Stimulated activated CD4-positive, alpha-beta T cell treated with anti-CD3 and anti-CD28 coated beads, Interleukin-12 subunit alpha, Interleukin-12 subunit beta, amount 100 ng/mL, for 24 hours (primary cell): ENCODE data around the gene MAP2K3.
A peak's percentile ranks its signal among the peaks of the same experiment; 100 is the strongest.

Experiments
- DNase-seq, 2 experiments: peaks; one replicate each; pipeline ENCODE4 v3.0.0-alpha.2; 2020; ENCODE audit warnings: low read depth in 2 of 2

MAP2K3 gene

GRCh38 chr17:21284319-21285163 lies at the start of gene MAP2K3:
Gene MAP2K3, plus strand, starts transcription at chr17:21284711. Its CDS starts 210 bp downstream, at chr17:21284921.
- peak; percentile 92 to 98 for DNase-seq

GRCh38 chr17:21235921-21236320 lies 48.6 kb upstream of the MAP2K3 start:
- no peak for DNase-seq

GRCh38 chr17:21239680-21240368 lies 44.7 kb upstream of the MAP2K3 start:
- DNase-seq = no peak

- DNase-seq = no peak
Observed at GRCh38 chr17:21240369-21241055, 44.0 kb upstream of the MAP2K3 start.

GRCh38 chr17:21241564-21241963 lies 42.9 kb upstream of the MAP2K3 start:
- DNase-seq = no peak

- no peak for DNase-seq
Observed at GRCh38 chr17:21242026-21242697, 42.3 kb upstream of the MAP2K3 start.

- no peak for DNase-seq
Observed at GRCh38 chr17:21242780-21243515, 41.6 kb upstream of the MAP2K3 start.

GRCh38 chr17:21243516-21244303 lies 40.8 kb upstream of the MAP2K3 start:
- DNase-seq = no peak

GRCh38 chr17:21245639-21246084 lies 38.8 kb upstream of the MAP2K3 start:
- DNase-seq = no peak

GRCh38 chr17:21246698-21247097 lies 37.8 kb upstream of the MAP2K3 start:
- DNase-seq = no peak

- DNase-seq = no peak
Observed at GRCh38 chr17:21247552-21248258, 36.8 kb upstream of the MAP2K3 start.

- DNase-seq = no peak
Observed at GRCh38 chr17:21248500-21248899, 36.0 kb upstream of the MAP2K3 start.

GRCh38 chr17:21249086-21249795 lies 35.3 kb upstream of the MAP2K3 start:
- DNase-seq = no peak

- DNase-seq = no peak
Observed at GRCh38 chr17:21249920-21250703, 34.4 kb upstream of the MAP2K3 start.

GRCh38 chr17:21250854-21251253 lies 33.7 kb upstream of the MAP2K3 start:
- DNase-seq = no peak

GRCh38 chr17:21251337-21252010 lies 33.0 kb upstream of the MAP2K3 start:
- no peak for DNase-seq

- DNase-seq = no peak
Observed at GRCh38 chr17:21252289-21252795, 32.2 kb upstream of the MAP2K3 start.
